Measurements from ENCODE around the gene MYCBP.

MYCBP gene

GRCh38 chr1:38818175-38818976 is 54.8 kb downstream of the MYCBP start:
- TF ChIP-seq GATA3 (IDR thresholded peaks at IDR 0.05; ENCODE audit: low read depth, low read length): no peak
- TF ChIP-seq GATA2 (IDR thresholded peaks at IDR 0.05; ENCODE audit: low read depth, low read length): no peak

GRCh38 chr1:38817267-38818174 is 55.6 kb downstream of the MYCBP start:
- no peak for TF ChIP-seq GATA2 (IDR thresholded peaks at IDR 0.05; ENCODE audit: low read depth, low read length)
- no peak for TF ChIP-seq GATA3 (IDR thresholded peaks at IDR 0.05; ENCODE audit: low read depth, low read length)

DNA sequence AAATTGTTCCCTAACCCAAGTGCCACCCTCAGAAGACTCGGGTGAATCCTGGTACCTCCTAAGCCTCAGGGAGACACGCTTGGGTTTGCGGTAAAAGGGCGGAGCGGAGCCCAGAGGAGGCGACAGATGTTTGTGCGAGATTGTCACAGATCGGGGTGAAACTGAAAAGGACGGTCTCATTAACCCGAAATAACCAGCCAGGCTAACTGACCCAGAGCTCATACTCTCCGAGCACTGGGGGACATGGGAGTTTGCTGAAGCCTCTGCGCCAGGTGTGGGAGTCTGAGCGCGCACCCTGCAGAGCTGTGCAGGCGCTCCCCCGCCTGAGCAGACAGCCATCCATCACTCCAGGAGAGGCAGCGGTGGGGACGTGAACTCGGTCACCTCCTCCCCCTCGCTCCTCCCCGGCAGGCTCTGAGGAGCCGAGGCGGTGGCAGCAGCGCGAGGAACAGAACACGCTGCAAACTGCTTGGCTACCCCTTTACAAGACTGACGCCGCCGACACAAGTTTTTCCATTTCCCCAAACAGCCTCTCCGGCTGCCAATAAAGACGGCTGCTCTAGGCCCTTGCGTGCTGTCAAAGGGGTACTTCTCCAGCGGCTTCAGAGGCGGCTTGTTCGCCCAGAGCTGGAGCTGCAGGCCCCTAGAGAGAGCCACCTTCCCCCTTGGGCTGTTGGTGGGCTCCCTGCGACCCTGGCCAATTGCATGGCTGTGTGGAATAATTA is 57.1 kb downstream of the MYCBP start:
- TF ChIP-seq GATA2 (IDR thresholded peaks at IDR 0.05; ENCODE audit: low read depth, low read length): no peak
- TF ChIP-seq GATA3 (IDR thresholded peaks at IDR 0.05; ENCODE audit: low read depth, low read length): no peak

DNA sequence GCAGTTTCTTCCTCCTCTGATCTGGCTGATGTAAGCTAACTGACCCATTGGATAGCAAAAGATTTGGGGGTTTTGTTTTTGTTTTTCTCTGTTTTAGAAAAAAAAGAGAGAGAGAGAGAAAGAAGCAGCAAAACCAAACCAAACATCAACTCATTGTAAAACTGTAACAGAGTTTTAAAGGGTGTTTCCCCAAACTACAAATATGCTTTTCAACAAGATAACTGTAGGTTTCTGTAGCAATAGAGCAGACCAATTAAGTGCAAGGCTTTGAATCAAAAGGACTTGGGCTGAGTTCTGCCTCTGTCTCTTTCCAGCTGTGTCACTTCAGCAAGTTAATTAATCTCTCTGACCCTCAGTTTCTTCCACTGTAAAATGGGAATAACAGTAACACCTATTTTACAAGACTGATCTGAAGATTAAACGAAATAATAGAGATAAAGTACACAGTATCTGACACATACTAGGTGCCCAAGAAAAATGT is 58.1 kb downstream of the MYCBP start:
- TF ChIP-seq GATA2 (IDR thresholded peaks at IDR 0.05; ENCODE audit: low read depth, low read length) (no peak), GATA3 (IDR thresholded peaks at IDR 0.05; ENCODE audit: low read depth, low read length) (no peak)

GRCh38 chr1:38814444-38814983 is 58.6 kb downstream of the MYCBP start:
- TF ChIP-seq GATA2 (IDR thresholded peaks at IDR 0.05; ENCODE audit: low read depth, low read length) (no peak), GATA3 (IDR thresholded peaks at IDR 0.05; ENCODE audit: low read depth, low read length) (no peak)

DNA sequence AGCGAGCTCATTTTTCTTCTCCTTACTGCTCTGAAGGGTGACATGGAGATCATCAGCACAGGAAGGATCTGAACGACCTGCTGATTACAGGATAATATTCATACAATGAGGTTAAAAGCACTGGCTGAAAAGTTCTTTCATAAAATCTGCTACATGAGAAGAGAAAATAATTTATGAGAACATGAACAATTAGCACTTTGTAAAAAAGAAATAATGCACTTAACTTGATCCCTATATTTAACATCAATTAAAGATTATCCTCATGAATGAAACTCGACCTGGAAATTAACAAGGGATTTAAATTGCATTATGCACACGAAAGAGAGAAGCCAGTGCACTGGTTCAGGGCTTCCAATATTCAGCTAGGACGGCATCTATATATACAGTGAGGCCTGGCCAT is 60.2 kb downstream of the MYCBP start:
- TF ChIP-seq GATA2 (IDR thresholded peaks at IDR 0.05; ENCODE audit: low read depth, low read length) (no peak), GATA3 (IDR thresholded peaks at IDR 0.05; ENCODE audit: low read depth, low read length) (no peak)
